Measurements from ENCODE around the gene ZBTB24.
A peak's percentile ranks its signal among the peaks of the same experiment; 100 is the strongest.
"Not testable (repeated sequence)": the region's sequence is repeated elsewhere in the genome, so short reads cannot be mapped to it uniquely, and the experiment has no call there.

Gene ZBTB24

GRCh38 chr6:109471105-109471810 lies 11.8 kb downstream of the ZBTB24 start:
- no peak for DNase-seq (ENCODE audit: low read depth)

DNA sequence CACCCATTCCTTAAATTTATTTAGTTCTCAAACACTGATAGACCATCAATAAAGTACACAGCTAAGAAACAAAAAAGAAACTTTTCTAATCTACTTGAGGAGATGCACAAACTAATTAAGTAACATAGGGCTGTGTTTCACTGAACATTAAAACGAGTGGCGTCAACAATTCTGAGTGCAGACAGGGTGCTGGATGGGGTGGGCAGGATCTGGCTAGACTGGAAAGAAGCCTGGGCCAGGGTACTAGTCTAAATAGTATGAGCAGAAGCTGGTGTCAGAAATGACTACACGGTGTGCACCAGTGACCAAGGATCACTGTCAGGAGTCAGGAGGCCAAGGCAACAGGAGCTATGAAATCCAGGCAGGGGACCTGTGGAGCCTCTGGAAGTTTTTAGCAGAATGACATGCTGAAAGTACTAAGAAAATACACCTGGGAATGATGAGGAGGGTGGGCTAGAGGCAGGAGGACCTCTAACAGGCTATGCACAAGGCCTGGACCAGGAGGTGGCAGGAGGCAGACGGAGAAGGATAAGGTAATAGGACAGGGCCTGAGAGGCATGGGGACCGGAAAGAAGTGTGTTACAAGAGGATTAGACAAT lies 13.3 kb downstream of the ZBTB24 start:
- no peak for DNase-seq (ENCODE audit: low read depth)

- no peak for DNase-seq (ENCODE audit: low read depth)
Measured at GRCh38 chr6:109467696-109468095, 15.3 kb downstream of the ZBTB24 start.

DNA sequence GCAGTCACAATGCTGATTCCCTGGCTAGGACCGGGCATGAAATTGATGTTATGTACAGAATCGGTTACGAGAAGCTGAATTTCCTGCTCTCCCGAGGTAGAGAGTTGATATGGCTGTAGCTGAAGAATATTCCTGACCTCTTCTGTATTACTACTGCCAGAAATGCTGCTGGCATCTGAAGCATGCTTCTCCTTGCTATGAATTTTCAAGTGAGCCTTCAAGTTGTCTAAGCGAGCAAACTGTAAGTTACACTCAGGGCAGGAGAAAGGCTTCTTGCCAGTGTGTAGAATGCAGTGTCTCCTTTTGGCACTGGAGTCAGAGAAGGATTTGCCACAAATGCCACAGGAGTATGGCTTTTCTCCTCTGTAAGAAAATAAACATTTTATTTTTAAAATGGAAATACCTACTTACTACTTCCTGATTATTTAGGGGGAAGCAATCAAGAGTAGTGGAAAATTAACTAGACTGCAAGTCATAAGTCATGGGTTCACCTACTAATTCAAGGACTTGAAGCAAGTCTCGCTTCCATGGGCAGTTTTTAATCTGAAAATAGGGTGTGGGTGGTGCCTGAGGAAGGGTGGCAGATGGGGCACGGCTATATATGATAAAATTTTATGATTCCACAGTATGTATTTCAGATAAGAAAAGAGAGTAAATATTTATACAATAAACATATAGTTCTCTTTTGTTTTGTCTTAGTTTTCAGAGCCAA lies 16.7 kb downstream of the ZBTB24 start:
- DNase-seq (ENCODE audit: low read depth), result no peak

- DNase-seq (ENCODE audit: low read depth), result no peak
Measured at GRCh38 chr6:109465772-109466171, 17.2 kb downstream of the ZBTB24 start.

- DNase-seq (ENCODE audit: low read depth), result no peak
Measured at GRCh38 chr6:109461733-109462526, 21.1 kb downstream of the ZBTB24 start.

- not testable (repeated sequence) for DNase-seq (ENCODE audit: low read depth)
Measured at GRCh38 chr6:109461205-109461604, 21.8 kb downstream of the ZBTB24 start.

- DNase-seq (ENCODE audit: low read depth), result no peak
Measured at GRCh38 chr6:109460161-109460829, 22.7 kb downstream of the ZBTB24 start.

DNA sequence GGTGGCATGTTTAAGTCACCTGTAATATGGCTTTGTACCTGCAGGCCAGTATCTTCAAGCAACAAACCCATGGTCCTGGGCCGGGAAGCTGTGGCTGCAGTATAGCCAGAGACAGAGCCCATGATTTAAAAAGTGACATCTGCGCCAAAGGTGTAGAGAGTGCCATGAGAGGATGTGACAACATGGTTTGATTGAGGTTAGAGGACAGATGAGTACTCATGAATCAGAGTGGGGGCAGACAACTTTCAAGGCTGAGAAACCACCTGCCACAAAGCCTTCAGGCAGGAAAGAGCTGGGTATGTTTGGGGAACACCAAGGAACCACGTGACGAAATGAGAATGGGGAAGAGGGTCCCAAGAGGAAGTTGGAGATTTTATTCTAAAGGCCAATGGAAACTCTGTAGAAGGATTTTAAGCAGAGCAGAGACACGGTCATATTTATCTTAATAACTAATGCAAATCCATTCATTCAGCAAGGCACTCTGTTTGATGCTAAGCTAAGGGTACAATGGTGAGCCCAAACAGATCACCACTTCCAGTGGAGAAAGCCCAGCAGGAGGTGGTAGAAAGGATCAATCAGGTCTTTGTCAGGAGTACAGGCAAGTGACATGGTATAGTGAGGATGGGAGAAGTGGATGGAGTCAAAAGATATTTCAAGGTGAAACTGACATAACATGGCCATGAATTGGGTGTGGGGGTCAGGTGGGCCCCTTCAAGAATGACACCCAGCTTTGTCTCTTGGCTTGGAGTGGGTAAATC lies 24.1 kb downstream of the ZBTB24 start:
- DNase-seq (ENCODE audit: low read depth), result peak; percentile 22

DNA sequence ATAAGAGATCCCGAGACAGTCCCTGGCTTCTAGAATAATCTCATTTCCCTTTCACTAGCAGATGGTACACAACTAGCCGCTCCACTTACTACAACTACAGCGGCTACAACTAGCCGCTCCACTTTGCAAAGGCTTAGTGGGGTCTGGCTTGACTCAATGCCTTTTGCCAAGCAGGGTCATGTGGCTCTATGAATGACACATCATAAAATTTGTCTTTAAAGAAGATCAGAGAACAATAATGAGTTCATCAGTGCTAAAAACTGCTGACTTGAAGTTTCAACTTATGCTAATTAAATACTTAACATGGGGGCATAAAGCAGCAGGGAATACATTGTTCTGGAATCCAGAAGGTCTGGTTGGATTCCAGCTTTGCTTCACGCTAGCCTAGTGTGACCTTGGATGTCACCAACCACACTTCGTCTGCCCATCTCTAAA lies 25.4 kb downstream of the ZBTB24 start:
- DNase-seq (ENCODE audit: low read depth), result no peak

GRCh38 chr6:109456710-109457561 lies 26.1 kb downstream of the ZBTB24 start:
- no peak for DNase-seq (ENCODE audit: low read depth)

GRCh38 chr6:109456111-109456583 lies 26.9 kb downstream of the ZBTB24 start:
- DNase-seq (ENCODE audit: low read depth), result no peak

DNA sequence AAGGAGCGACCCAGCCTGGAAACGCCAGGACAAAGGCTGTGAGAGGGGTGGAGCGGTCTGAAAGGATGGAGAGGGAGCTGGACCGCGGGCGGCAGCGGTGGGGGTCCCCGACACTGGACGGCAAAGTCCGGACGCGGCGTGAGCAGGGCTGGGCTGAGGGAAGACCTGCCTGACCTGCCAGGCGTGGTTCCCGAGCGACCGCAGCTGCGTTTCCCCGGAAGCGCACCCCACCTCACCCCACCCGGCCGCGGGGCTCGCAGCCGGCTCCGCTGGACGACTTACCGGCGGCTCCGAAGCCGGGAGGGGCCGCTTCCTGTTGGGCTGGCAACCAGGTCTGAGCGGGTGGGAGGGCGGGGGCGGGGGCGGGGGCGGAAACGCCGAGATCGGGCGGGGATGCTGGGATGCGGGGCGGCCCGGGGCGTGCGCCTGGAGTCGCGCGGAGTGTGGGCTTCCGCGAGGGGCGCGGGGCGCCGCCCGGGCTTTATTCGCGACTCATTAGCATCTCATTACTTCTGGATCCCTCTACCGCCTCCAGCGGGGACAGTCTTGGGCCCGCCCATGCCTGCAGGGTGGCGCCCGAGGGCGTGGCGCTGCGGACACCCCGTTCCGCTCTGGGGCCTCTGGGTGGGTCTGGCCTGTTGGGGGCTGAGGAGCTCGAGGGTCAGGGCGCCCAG lies 27.4 kb downstream of the ZBTB24 start, which contains the start of gene MICAL1:
Gene MICAL1, minus strand, starts transcription at position 336 of the 674 bp plus-strand sequence. CDS start 1,576 bp downstream, outside the sequence.
- peak; percentile 56 for DNase-seq (ENCODE audit: low read depth)

GRCh38 chr6:109454496-109455436 lies 28.3 kb downstream of the ZBTB24 start:
- DNase-seq (ENCODE audit: low read depth), result peak; percentile 59

DNA sequence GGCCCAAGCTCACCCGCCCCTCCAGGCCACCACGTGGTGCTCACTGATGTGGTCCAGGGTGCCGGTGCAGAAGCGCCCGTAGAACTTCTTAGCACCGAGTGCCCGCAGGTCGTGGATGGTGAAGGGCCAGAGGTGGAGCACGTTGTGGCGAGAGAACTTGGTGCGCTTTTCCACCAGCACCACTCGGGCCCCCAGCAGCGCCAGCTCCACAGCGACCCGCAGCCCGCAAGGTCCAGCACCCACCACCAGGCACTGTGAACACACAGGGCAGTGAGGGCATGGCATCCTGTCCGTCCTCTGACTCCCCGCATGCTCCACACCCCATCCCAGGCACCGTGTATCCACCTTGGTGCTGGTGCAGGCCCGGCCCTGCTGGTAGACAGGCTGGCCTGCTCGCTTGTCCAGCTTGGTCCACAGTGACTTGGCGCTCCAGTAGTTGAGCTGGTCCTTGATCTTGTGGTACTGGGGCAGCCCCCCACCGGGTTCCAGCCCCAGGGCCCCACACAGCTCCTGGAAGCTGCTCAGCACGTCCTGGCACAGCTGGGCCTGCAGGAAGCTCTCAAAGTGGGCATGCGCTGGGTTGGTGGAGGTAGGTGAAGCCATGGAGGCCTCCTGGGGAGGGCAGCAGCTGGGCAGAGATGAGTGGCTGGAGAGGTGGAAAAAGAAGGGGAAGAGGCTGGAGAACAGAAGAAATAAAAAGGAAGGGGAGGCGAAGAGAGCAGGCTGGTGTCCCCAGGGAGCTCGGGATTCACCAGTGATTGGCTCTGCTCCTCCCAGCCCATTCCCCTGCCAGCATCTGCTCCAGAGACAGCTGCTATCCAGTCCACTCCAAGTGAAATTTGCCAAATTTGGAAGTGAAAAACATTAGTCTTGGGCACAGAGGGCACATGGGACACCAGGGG lies 29.2 kb downstream of the ZBTB24 start:
- DNase-seq (ENCODE audit: low read depth), result no peak

DNA sequence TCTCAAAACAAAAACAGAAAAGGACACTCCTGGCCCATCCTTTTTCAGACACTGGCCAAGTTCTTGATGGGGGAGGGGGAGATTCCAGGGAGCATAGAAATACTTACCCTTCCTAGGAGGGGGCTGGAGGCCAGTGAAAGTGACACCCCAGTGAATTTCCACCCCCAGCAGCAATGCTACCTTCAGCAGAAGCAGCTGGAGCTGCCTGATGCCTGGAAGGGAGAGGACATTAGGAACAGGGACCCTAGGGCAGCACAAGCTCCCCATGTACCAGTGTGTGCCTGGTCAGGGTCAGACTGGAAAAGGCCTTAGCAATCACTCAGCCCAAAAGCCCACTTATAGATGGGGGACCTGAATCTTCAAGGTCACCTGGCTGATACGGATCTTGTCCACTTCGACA lies 29.9 kb downstream of the ZBTB24 start:
- DNase-seq (ENCODE audit: low read depth), result no peak

GRCh38 chr6:109452181-109452580 lies 30.8 kb downstream of the ZBTB24 start:
- DNase-seq (ENCODE audit: low read depth), result no peak
